GM13977 (cell line): ENCODE measurements around the gene RNF166.

Experiments
- DNase-seq: peaks from one replicate; pipeline ENCODE4 v3.0.0; 2012; ENCODE audit warnings: low spot score
- CTCF ChIP-seq: IDR thresholded peaks from 2 replicates; pipeline ENCODE4 v1.5.1; 2012; ENCODE audit warnings: mild to moderate bottlenecking, control low read depth; ENCODE audit not compliant: insufficient read depth; ENCODE audit errors: extremely low read depth, missing control alignments
- in situ Hi-C: fragments of 300-500 bp; cut with MboI; formaldehyde crosslinking; loops from one replicate; pipeline ENCODE4 v1.12.0; 2022; ENCODE audit warnings: low sequenced_read_pairs, low pct_unique_long_range_greater_than_20kb, mixed read lengths, inconsistent platforms; ENCODE audit not compliant: unreplicated experiment

Gene RNF166

GRCh38 chr16:88702371-88703210, 3.6 kb downstream of the RNF166 start:
- DNase-seq: no peak
- in situ Hi-C loops: no loop called here
- TF ChIP-seq CTCF: no peak

GRCh38 chr16:88701581-88702370, 4.4 kb downstream of the RNF166 start:
- in situ Hi-C loops: no loop called here
- no peak for DNase-seq
- no peak for TF ChIP-seq CTCF

- TF ChIP-seq CTCF: no peak
- DNase-seq: peak; percentile 93
Measured at GRCh38 chr16:88700636-88701482, 5.3 kb downstream of the RNF166 start.

GRCh38 chr16:88700322-88700635, 5.9 kb downstream of the RNF166 start:
- DNase-seq: no peak
- TF ChIP-seq CTCF: no peak
- in situ Hi-C loops: no loop called here

More at GRCh38 chr16:88700636-88701482, 5.3 kb downstream of the RNF166 start:
- in situ Hi-C loops: no loop called here

GRCh38 chr16:88699180-88699579, 7.0 kb downstream of the RNF166 start:
- no peak for TF ChIP-seq CTCF
- in situ Hi-C loops: no loop called here
- DNase-seq: no peak

GRCh38 chr16:88698646-88699045, 7.6 kb downstream of the RNF166 start:
- in situ Hi-C loops: no loop called here
- DNase-seq: no peak
- TF ChIP-seq CTCF: no peak
